GM10248 (cell line): ENCODE data around the gene SLC13A1.

Experiments used
- CTCF ChIA-PET: fragments of 300-600 bp; sonication (Branson Sonifier 250); formaldehyde crosslinking; extraction: SDS; loops from one replicate; lab custom pipeline; 2021; ENCODE audit warnings: antibody characterized with exemption; lab: Yijun Ruan, JAX
- POLR2A ChIA-PET: fragments of 350-650 bp; sonication (Branson Sonifier 250); formaldehyde crosslinking; extraction: SDS; loops from one replicate; lab custom pipeline; 2020; ENCODE audit warnings: antibody characterized with exemption; lab: Yijun Ruan, JAX
- DNase-seq: peaks from one replicate; pipeline ENCODE4 v3.0.0; 2012; ENCODE audit errors: extremely low spot score
- TF ChIP-seq, protein P1 (sequence below): IDR thresholded peaks from 2 replicates; pipeline ENCODE4 v1.5.1; 2012; ENCODE audit warnings: mild to moderate bottlenecking, low read depth; ENCODE audit errors: extremely low read depth, missing control alignments, control extremely low read depth

SLC13A1 gene

DNA sequence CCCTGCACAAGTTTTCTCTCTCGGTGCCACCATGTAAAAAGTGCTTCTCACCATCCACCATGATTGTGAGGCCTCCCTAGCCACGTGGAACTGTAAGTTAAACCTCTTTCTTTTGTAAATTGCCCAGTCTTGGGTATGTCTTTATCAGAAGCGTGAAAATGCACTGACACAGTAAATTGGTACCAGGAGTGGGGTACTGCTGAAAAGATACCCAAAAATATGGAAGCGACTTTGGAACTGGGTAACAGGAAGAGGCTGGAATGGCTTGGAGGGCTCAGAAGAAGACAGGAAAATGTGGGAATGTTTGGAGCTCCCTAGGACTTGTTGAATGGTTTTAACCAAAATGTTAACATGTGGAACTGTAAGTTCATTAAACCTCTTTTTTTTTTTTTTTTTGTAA lies 15.6 kb upstream of the SLC13A1 start:
- DNase-seq = no peak
- ChIA-PET POLR2A (no interaction called here), CTCF (no interaction called here)
- TF ChIP-seq, protein P1, sequence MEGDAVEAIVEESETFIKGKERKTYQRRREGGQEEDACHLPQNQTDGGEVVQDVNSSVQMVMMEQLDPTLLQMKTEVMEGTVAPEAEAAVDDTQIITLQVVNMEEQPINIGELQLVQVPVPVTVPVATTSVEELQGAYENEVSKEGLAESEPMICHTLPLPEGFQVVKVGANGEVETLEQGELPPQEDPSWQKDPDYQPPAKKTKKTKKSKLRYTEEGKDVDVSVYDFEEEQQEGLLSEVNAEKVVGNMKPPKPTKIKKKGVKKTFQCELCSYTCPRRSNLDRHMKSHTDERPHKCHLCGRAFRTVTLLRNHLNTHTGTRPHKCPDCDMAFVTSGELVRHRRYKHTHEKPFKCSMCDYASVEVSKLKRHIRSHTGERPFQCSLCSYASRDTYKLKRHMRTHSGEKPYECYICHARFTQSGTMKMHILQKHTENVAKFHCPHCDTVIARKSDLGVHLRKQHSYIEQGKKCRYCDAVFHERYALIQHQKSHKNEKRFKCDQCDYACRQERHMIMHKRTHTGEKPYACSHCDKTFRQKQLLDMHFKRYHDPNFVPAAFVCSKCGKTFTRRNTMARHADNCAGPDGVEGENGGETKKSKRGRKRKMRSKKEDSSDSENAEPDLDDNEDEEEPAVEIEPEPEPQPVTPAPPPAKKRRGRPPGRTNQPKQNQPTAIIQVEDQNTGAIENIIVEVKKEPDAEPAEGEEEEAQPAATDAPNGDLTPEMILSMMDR = no peak

- POLR2A ChIA-PET = no interaction called here
- CTCF ChIA-PET = no interaction called here
- TF ChIP-seq, protein P1 = no peak
- DNase-seq = no peak
Observed at GRCh38 chr7:123211545-123211944, 11.8 kb upstream of the SLC13A1 start.

DNA sequence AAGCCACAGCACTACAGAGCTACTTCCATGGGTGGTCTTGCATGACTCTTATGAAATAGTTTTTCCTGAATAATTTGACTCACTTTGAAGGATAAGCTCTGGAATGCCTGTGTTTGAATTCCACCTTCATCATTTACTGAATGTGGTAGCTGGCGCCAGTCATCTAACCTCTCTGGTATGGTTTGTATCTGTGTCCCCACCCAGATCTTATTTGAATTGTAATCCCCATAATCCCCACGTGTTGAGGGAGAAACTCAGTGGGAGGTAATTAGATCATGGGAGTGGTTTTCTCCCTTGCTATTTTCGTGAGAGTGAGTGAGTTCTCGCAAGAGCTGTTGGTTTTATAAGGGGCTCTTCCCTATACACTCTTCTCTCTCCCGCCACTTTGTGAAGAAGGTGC lies 11.2 kb upstream of the SLC13A1 start:
- TF ChIP-seq, protein P1 = no peak
- ChIA-PET POLR2A (no interaction called here), CTCF (interaction anchor here (1.0 kb wide), 1 partner anchor 22 kb away, joined by 3 read pairs; no protein-coding TSS in a partner anchor)
- DNase-seq = no peak

DNA sequence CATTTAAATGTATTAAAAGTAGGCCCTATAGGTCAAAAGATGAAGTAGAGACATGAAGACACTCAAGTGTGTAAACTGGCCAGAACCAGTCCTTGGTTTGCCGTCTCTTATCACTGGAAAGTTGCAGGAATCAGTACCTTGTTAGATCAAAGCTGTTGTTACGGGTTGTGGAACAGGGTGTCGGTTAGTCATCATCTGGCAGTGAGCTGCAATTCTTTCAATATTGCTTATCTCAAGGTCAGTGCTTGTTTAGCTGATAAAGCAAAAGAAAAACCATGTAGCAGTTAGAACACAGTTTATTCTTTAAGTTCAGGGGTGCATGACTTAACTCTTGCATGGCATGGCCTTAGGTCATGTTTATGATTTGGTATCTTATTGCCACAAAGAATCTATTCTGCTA lies 10.0 kb upstream of the SLC13A1 start:
- ChIA-PET CTCF (interaction anchor here (1.2 to 5.8 kb wide), 3 partner anchors 13 to 160 kb away, joined by 3 to 26 read pairs (median 23); no protein-coding TSS in a partner anchor), POLR2A (no interaction called here)
- DNase-seq = no peak
- TF ChIP-seq, protein P1 = no peak

GRCh38 chr7:123208793-123209192 lies 9.0 kb upstream of the SLC13A1 start:
- ChIA-PET CTCF (interaction anchor here (4.5 to 5.8 kb wide), 2 partner anchors 14 to 159 kb away, joined by 23 to 26 read pairs; no protein-coding TSS in a partner anchor), POLR2A (no interaction called here)
- DNase-seq = no peak
- TF ChIP-seq, protein P1 = peak; percentile 14

GRCh38 chr7:123204206-123204835 lies 4.6 kb upstream of the SLC13A1 start:
- ChIA-PET POLR2A (no interaction called here), CTCF (interaction anchor here (1.0 to 5.8 kb wide), 3 partner anchors 10 to 50 kb away, joined by 3 to 26 read pairs (median 5); no protein-coding TSS in a partner anchor)
- no peak for DNase-seq
- TF ChIP-seq, protein P1 = no peak
